LNCaP clone FGC (cell line): Measurements from ENCODE around the gene ADGRL4.

ENCODE experiments used
- DNase-seq: peaks from one replicate; pipeline ENCODE4 v3.0.0-alpha.2; 2011; ENCODE audit warnings: low read depth
- H3K4me3 ChIP-seq: 2 replicates; pipeline ENCODE4 v1.5.1; 2011; ENCODE audit warnings: mild to moderate bottlenecking, low read depth, low read length, control low read depth
- TF ChIP-seq, protein P1 (sequence below): IDR thresholded peaks from 2 replicates; pipeline ENCODE4 v1.5.1; 2012; ENCODE audit warnings: mild to moderate bottlenecking; ENCODE audit not compliant: control insufficient read depth, insufficient read depth; ENCODE audit errors: extremely low read depth

Gene ADGRL4

GRCh38 chr1:78871249-78871648, 135.3 kb downstream of the ADGRL4 start:
- DNase-seq = no peak
- TF ChIP-seq, protein P1, sequence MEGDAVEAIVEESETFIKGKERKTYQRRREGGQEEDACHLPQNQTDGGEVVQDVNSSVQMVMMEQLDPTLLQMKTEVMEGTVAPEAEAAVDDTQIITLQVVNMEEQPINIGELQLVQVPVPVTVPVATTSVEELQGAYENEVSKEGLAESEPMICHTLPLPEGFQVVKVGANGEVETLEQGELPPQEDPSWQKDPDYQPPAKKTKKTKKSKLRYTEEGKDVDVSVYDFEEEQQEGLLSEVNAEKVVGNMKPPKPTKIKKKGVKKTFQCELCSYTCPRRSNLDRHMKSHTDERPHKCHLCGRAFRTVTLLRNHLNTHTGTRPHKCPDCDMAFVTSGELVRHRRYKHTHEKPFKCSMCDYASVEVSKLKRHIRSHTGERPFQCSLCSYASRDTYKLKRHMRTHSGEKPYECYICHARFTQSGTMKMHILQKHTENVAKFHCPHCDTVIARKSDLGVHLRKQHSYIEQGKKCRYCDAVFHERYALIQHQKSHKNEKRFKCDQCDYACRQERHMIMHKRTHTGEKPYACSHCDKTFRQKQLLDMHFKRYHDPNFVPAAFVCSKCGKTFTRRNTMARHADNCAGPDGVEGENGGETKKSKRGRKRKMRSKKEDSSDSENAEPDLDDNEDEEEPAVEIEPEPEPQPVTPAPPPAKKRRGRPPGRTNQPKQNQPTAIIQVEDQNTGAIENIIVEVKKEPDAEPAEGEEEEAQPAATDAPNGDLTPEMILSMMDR = no peak
- no peak overlapping the region for H3K4me3 ChIP-seq

- TF ChIP-seq, protein P1 = no peak
These were observed 137.4 kb downstream of the ADGRL4 start for GRCh38 chr1:78869136-78869535.

GRCh38 chr1:78864175-78864574, 142.4 kb downstream of the ADGRL4 start:
- no peak for DNase-seq
- H3K4me3 ChIP-seq = no peak overlapping the region
- TF ChIP-seq, protein P1 = no peak

More at GRCh38 chr1:78869136-78869535, 137.4 kb downstream of the ADGRL4 start:
- DNase-seq = no peak
- H3K4me3 ChIP-seq = no peak overlapping the region

DNA sequence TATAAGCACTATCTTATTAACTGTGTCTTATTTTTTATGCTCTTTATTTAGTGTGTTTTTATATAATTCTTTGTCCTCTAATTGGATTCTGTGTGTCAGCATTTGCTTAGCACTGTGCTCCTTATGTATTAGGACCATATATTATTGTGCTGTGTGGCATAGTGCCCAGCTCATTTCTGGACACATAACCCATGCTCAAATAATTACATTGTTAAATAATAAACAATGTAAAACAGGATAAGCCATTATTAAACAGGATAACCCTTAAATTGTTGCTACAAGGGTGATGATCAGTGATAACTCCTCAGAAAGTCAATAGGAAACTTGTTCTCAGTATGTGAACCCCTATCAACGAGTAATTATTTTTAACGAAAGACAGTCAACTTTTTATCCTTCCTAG, 150.4 kb downstream of the ADGRL4 start:
- peak; percentile 97 for DNase-seq
- TF ChIP-seq, protein P1 = no peak
- no peak overlapping the region for H3K4me3 ChIP-seq

GRCh38 chr1:78855258-78855657, 151.3 kb downstream of the ADGRL4 start:
- no peak for DNase-seq
- no peak overlapping the region for H3K4me3 ChIP-seq
- TF ChIP-seq, protein P1 = no peak

- no peak for DNase-seq
- TF ChIP-seq, protein P1 = no peak
- no peak overlapping the region for H3K4me3 ChIP-seq
These were observed 152.0 kb downstream of the ADGRL4 start for GRCh38 chr1:78854556-78854955.

GRCh38 chr1:78843546-78843945, 163.0 kb downstream of the ADGRL4 start:
- DNase-seq = no peak
- H3K4me3 ChIP-seq = no peak overlapping the region
- TF ChIP-seq, protein P1 = no peak
